ENCODE measurements around the gene MEGF11.

MEGF11 gene

GRCh38 chr15:66027268-66027805 lies 226.2 kb downstream of the MEGF11 start:
- no peak overlapping the region for H3K4me3 ChIP-seq (ENCODE audit: low read depth, low read length)
- DNase-seq (ENCODE audit: low read depth): no peak

GRCh38 chr15:66025972-66026371 lies 227.6 kb downstream of the MEGF11 start:
- no peak overlapping the region for H3K4me3 ChIP-seq (ENCODE audit: low read depth, low read length)
- DNase-seq (ENCODE audit: low read depth): no peak

DNA sequence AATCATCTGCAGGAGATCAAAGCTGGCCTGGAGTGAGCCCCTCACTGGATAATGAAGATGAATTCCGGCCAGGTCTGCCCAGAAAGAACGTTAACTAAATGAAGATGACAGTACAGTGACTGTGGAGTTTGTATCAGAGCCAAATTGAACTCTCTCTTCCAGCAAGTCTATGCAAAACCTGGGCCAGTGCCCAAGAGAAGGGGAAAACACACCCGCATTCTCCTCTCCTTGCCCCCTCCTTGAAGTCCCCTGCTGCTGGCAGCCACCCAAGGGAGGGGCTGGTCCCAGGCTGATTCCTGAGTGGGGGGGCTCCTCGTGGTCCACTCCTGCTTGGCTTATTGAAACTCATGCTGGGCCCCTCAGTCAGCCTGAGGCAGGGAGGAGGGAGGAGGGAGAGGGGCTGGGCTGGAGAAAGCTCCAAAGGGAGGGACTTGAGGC lies 228.5 kb downstream of the MEGF11 start:
- H3K4me3 ChIP-seq (ENCODE audit: low read depth, low read length): no peak overlapping the region
- DNase-seq (ENCODE audit: low read depth): no peak

DNA sequence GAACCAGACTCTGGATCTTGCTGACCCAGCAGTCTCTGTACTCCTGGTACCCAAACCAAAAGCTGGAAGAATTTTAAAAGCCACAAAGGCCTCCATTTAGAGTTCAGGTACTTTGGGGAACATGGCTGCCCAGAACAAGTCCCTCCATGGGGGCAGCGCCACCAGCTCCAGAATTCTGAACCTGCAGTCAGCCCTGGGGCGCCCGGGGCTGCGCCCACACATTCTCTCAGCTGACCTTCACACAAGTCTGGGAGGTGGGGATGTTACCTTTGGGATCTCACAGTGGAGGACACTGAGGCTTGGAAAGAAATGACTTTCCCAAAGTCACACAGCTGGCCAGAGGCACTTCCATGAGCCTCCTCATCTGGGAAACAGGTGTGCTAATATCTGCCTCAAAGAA lies 229.4 kb downstream of the MEGF11 start:
- H3K4me3 ChIP-seq (ENCODE audit: low read depth, low read length): no peak overlapping the region
- no peak for DNase-seq (ENCODE audit: low read depth)

- no peak for DNase-seq (ENCODE audit: low read depth)
- H3K4me3 ChIP-seq (ENCODE audit: low read depth, low read length): no peak overlapping the region
Measured at GRCh38 chr15:66023311-66023972, 230.1 kb downstream of the MEGF11 start.

DNA sequence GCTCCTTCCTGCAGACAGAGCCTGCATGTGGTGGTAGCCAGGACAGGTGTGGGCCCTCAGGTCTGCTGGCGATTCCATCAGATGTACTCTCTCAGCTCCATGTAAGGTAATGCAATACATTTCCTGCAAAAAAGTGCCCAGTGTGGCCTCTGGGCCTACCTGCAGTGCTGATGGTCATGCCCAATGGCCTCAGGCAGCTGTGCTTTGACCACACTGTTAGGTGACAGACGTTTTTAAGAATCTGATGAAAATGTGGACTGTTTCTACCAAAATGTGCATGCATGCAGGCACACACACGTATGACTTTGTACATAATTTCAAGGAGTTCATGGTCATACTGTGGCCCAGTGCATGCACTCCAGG lies 231.4 kb downstream of the MEGF11 start:
- no peak for DNase-seq (ENCODE audit: low read depth)
- H3K4me3 ChIP-seq (ENCODE audit: low read depth, low read length): no peak overlapping the region

DNA sequence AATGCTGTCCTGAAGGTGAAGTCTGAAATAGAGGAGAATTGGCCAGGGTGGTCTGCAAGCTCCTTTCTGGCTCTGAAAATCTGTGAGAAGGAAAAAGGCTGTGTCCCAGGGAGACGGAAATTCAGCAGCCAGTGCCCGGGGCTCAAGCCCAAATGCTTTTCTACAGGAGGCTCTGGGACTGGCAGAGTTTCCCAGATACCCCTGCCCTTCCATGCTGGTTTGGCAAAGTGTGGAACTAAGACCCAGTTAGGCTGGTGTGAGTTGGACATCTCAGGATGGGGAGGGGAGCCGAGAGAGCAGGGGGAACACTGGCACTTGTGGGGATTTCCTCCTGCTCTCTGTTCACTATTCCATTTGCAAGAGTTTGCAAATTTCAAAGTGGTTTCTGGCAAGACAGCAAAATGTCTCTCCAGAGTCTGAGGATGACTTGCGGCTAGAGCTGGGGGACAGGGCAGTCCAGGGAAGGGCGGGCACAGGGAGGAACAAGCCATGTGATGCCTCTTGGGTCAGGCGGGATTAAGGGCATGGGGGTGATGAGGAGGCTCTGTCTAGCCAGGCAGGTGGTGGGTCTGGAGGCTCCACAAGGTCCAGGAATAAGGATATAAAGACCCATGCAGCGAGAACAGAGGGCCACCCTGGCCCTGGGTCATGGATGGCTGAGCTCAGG lies 231.9 kb downstream of the MEGF11 start:
- H3K4me3 ChIP-seq (ENCODE audit: low read depth, low read length): no peak overlapping the region
- no peak for DNase-seq (ENCODE audit: low read depth)

DNA sequence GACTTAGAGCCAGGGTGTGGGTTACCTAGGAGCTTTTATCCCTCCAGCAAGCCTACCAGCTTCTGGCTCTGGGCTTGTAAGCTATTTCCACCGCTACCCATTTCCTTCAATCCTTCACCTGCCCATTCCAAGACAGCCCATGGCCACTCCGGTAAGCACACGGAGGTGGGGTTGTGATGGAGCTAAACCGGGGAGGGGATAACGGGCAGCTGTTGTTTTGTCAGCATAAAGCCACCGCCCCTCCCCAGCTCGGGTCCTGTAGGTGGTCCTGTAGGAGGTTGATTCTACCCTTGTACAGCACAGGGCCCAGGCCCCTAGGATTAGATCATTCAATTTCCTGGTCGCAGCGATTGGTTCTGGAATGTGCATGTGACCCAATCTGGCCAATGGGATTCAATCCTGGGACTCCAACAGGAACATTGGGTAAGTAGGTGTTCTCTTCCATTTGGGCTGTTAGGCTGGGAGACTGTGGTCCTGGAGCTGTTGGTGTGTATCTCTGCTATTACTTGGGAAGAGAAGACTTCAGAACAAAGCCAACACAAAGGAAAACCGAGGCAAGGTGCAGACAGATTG lies 233.6 kb downstream of the MEGF11 start:
- H3K4me3 ChIP-seq (ENCODE audit: low read depth, low read length): no peak overlapping the region
- no peak for DNase-seq (ENCODE audit: low read depth)

DNA sequence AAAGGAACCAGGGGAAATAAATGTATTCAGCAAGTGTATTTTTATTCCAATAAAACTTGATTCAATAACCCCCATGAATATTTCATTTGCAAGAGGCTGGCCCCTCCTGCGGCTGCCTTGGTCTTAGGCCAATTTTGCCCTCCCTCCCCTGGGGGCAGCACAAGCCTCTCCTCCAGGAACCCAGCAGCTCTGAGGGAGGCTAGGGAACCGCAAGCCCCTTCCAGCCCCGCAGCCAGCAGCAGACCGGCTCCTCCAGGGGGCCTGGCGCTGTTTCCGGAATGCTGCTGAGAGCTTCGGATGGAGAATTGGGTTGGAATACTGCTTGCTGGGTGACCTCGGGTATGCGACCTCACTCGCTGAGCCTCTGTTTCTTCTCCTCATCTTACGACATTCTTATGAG lies 234.2 kb downstream of the MEGF11 start:
- H3K4me3 ChIP-seq (ENCODE audit: low read depth, low read length): no peak overlapping the region
- no peak for DNase-seq (ENCODE audit: low read depth)

GRCh38 chr15:66018488-66018797 lies 235.1 kb downstream of the MEGF11 start:
- H3K4me3 ChIP-seq (ENCODE audit: low read depth, low read length): no peak overlapping the region

GRCh38 chr15:66017792-66018487 lies 235.6 kb downstream of the MEGF11 start:
- DNase-seq (ENCODE audit: low read depth): no peak
- H3K4me3 ChIP-seq (ENCODE audit: low read depth, low read length): no peak overlapping the region

More at GRCh38 chr15:66018488-66018797, 235.1 kb downstream of the MEGF11 start:
- DNase-seq (ENCODE audit: low read depth): no peak

- no peak overlapping the region for H3K4me3 ChIP-seq (ENCODE audit: low read depth, low read length)
- no peak for DNase-seq (ENCODE audit: low read depth)
Measured at GRCh38 chr15:66017000-66017399, 236.6 kb downstream of the MEGF11 start.

DNA sequence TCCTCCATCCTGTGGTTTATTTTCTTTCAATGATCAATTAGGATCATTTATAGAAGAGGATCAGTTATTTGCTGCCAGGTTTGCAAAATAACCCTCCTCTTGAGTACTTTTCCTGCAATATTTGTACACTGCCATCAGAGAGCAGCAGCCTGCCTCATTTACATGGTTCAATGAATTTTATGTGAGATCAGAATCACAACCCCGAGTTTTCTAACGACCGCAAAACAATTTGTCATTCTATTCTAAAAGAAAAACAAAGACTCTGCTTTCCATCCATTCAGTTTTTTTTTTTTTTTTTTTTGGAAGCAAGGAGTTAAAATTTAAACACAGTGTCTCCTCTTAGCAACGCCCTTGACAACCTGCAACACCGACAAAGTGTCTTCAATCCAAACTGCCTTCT lies 237.4 kb downstream of the MEGF11 start:
- H3K4me3 ChIP-seq (ENCODE audit: low read depth, low read length): no peak overlapping the region
- DNase-seq (ENCODE audit: low read depth): no peak

DNA sequence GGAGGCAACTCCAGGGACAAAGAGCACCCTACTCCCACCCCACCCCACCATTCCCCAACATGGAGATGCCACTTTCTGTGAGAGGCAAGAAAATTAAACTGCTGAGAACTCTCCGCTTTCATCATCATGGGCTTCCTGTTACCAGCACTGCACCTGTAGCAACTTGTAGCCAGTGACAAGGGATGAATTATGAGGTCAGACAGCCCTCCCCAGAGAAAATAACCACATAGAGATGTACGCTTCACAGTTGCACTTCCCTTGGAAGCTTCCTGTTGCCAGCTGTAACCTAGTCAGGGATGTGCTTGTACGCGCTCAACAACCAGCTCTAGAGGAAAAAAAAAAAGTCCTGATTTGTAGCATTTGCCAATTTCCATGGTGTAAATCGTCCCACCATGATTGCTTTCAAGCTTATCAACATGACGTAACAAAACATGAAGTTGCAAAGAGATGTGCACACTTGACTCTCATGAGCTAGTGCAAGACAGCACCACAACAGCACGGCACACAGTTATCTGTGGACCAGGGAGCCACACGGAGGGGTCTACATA lies 238.8 kb downstream of the MEGF11 start:
- DNase-seq (ENCODE audit: low read depth): no peak
- H3K4me3 ChIP-seq (ENCODE audit: low read depth, low read length): no peak overlapping the region

GRCh38 chr15:66014022-66014421 lies 239.5 kb downstream of the MEGF11 start:
- DNase-seq (ENCODE audit: low read depth): no peak

DNA sequence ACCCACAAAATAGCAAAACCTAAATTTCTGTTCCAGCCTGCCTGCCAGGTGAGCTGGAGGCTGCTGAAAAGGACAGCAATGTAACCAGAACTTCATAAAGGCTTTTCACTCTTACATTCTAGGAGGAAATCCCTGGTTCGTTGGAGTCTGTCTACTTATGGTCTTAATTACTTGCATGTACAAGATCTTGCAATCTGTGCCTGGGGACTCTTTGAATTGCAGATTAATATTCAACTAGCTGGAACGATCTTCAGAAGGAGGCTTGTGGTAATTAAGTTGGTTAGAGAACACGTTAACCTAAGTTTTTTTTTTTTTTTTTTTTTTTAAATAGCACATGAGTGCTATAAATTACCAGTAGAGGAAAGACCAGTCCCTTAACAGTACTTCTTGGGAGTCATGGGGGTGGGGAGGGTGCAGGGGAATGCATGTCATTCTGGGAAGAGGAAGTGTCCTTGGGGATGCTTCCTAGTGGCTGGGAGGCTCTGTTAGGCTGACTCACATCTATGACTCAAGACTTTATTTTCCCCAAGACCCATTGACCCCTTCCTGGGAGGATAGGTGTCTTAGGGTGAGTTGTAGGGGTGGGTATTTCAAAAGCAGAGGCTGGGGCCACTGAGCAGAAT lies 244.5 kb downstream of the MEGF11 start:
- H3K4me3 ChIP-seq (ENCODE audit: low read depth, low read length): no peak overlapping the region
- no peak for DNase-seq (ENCODE audit: low read depth)

More at GRCh38 chr15:66014022-66014421, 239.5 kb downstream of the MEGF11 start:
- no peak overlapping the region for H3K4me3 ChIP-seq (ENCODE audit: low read depth, low read length)

GRCh38 chr15:66007663-66008262 lies 245.8 kb downstream of the MEGF11 start:
- DNase-seq (ENCODE audit: low read depth): no peak
- H3K4me3 ChIP-seq (ENCODE audit: low read depth, low read length): no peak overlapping the region

DNA sequence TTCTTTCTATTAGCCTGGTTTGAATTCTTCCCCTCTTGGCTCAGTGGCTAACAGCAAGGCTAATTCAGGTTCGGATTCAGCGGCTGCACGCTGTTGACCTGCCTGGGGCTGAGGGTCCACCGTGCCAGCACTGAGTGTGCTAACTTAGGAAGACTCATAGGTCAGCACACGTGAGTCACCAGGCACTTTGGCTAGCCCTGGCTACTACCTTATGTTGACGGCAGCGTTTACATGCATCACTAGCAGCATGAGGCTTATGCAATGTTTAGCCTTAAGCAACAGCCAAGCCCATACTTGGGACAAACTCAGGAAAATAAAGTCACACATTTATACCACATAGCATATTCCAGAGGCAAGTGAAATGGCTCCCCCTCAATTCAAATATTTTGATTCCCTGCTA lies 246.6 kb downstream of the MEGF11 start:
- no peak for DNase-seq (ENCODE audit: low read depth)
- no peak overlapping the region for H3K4me3 ChIP-seq (ENCODE audit: low read depth, low read length)

- H3K4me3 ChIP-seq (ENCODE audit: low read depth, low read length): no peak overlapping the region
- no peak for DNase-seq (ENCODE audit: low read depth)
Measured at GRCh38 chr15:66004618-66005262, 248.8 kb downstream of the MEGF11 start.
